Measurements from ENCODE around the gene DBT. TPM values are rescaled to one million over a fixed set of nuclear protein-coding genes. Genes with fewer than 3 reads are reported as not detected.
"Not testable (repeated sequence)": the region's sequence is repeated elsewhere in the genome, so short reads cannot be mapped to it uniquely, and the experiment has no call there.

Gene DBT
- total RNA-seq, 1 experiment from 2014 or later: 6.6 TPM

DNA sequence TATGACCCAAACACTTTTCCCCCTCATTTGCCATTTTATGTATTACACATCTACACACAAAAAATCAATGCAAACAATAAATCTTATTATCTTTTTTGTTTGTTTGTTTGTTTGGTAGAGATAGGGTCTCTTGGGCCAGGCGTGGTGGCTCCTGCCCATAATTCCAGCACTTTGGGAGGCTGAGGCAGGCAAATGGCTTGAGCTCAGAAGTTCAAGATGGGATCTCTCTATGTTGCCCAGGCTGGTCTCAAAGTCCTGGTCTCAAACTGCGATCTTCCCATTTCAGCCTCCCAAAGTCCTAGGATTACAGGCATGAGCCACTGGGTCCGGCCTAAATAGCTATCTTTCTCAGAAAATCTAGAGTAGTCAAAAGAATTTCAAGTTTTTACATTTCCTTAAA is 1.2 kb upstream of the DBT start:
- DNase-seq (ENCODE audit: low read depth): no peak

DNA sequence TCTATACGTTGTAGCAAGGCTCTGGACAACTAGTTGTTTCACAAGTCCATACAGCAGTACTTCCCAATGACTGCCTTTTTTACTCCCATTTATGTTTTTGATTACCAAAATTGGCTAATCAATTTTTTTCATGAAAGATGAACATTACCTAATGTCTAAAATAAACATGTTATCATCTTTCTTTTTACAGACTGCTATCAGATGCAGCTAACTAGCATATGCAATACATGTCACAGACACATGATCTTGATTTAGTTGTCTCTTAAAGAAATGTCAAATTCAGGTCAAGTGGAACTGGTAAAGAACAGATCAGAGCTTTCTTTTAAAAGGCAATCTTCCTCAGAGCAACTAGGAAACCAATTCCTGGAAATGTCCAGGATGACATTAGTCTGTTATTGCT is 630 bp upstream of the DBT start:
- no peak for DNase-seq (ENCODE audit: low read depth)

DNA sequence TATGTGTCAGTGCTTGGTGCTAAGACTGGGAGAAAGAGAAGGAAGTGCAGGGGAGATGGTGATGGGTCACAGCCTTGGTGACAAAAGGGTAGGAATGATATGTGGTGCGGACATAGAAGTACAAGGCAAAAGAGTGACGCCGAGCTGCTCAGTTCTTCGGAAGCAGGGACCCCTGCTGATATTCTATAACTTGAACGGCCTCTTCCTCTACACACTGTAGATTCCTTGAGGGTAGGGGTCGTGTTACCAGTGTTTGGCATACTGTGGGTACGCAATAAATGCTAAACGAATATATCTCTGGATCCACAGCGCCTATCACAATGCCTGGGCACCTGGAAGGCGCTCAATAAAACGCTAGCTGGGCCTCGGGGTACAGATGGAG is 488 bp downstream of the DBT start:
- DNase-seq (ENCODE audit: low read depth): peak; percentile 8

DNA sequence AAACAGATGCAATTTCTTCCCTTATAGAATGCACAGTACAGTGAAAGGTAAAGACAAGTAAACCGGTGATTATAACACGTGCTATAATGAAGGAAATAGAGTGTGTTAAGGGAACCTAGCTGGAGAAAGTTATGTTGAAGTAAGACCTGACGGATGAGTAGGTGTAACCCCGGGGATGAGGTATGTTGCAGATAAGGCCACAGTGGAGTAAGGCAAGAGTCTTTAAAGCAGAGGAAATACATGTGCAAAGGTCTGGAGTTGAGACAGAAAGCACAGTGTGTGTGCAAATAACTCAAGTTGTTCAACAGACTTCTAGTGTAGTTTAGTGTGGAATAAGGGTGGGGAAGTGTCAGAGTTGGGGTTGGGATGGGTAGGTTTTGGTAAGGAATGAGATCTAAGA is 2.9 kb downstream of the DBT start:
- no peak for DNase-seq (ENCODE audit: low read depth)

DNA sequence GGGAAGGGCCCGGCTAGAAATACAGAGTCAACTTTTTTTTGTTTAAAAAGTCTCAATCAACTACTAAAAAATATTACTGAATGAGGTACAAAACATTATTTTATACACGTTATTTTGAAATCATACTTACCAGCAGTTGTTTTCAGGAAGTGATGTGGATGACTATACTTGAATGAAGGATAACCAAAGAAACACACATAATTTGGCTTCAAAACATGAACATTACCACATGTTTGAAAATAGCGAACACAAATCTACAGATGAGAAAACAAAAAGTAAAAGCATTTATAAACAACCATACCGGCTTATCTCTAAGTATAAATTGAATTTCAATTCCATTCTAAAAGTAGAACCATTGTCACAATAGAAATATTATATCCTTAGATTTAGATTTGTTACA is 9.0 kb downstream of the DBT start:
- no peak for DNase-seq (ENCODE audit: low read depth)

DNA sequence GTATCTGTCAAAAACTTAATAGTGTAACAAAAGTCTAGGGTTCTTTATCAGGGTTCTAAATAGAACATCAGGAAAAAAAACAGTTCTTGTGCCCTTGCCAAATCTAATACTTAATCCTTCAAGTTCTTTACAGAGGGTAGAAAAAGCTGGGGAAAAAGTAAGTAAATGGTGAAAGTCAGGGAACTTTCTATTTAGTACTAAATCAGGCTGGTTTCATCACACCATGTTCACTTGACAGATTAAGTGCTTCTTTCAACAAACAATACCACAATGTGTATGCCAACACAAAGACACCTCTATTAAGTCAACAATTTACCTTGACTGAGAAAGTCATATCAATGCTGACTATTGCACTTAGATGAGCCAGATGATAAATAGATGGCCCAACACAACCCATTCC is 9.7 kb downstream of the DBT start:
- DNase-seq (ENCODE audit: low read depth): no peak

DNA sequence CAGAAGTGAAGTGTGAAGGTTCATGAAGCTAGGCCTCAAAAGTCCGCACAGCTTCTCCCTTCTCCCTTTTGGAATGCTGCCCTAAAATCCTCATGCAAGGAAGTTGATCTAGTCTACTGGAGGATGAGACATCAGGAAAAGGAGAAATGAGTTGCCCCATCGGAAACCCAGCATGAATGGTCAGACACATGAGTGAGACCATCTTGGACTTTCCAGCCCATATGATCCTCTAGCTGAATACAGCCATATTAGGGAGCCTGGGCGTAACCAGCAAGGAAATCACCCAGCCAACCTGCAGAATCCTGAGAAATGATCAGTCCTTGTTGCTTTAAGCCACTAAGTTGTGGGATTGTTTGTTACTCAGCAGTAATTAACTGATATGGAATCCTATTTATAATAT is 12.5 kb downstream of the DBT start:
- DNase-seq (ENCODE audit: low read depth): no peak

DNA sequence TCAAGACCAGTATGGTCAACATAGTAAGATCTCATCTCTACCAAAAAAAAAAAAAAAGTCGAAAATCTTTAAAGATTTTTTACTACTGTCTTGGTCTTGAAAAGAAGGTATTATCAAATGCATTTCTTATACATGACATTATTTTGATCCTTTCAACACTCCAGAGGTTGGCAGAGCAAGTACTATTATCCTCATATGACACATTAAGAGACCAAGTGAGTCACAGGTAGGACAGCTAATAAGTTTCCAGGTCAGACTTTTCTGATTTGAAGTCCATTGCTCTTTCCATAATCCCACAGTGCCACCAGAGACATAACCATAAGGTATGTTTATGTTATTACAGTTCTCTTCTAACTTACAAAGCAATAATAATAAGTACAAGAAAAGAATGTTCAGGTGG is 15.2 kb downstream of the DBT start:
- DNase-seq (ENCODE audit: low read depth): peak; percentile 5

DNA sequence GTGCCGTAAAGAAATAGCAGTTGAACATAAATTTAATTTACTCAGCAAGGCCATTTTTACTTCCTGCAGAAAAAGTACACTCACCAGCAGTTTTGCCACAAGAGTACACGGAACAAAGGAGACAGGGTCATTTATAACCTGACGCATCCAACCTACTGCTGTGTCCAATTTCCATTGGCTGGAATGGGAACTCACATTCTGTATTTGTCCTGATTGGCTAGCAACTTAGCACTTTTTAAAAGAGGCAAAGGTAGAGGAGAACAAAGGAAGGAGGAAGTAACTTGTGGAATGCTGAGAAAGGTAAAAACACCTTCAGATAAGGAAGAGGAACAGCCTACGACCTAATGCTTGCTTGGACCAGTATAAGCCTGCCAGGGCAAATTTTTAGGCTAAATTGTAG is 16.1 kb downstream of the DBT start:
- not testable (repeated sequence) for DNase-seq (ENCODE audit: low read depth)

DNA sequence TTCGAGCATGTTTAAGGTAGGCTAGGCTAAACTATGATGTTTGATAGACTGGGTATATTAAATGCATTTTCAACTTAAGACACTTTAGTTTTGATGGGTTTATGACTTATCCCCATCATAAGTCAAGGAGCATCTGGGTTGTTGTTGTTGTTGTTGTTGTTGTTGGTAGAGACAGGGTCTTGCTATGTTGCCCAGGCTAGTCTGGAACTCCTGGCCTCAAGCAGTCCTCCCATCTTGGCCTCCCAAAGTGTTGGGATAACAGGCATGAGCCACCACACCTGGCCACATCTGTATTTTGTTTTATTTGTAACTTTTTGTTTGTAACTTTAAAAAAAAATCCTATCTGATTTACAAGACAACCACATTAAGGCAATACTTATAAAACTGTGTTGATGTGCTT is 17.5 kb downstream of the DBT start:
- no peak for DNase-seq (ENCODE audit: low read depth)

DNA sequence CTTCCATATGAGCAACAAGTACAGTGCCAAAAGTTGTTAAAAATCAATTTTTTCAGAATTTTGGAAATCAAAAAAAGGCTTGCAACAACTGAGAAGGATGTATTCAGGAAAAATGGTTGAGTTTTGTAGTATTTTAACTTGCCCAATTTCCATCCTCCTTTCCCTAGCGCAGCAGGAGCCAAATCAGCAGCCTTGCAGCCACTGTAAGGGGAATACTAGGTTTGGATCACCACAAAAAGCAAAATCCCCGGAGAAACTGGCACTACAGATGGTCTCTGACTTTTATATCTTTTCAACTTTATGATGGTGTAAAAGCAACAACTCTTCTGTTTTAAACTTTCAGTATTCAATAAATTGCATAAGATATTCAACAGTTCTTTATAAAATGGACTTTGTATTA is 17.9 kb downstream of the DBT start:
- DNase-seq (ENCODE audit: low read depth): no peak

DNA sequence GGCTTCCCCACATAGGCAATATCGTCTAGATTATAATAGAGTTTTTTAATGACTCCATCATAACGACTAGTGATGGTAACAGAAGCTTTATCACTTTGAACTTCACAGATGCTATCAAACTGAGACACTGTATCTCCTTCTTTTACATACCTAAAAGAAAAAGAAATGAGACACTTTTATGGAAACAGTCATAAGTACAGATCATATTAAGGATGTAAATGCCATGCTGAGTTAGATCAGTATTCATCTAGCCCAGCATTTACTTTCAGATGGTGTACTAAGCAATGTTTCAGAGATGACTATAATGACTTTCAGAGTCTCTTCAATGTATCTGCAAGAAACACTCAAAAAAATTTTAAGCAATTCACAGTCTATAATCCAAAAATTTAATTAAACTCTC is 18.9 kb downstream of the DBT start:
- no peak for DNase-seq (ENCODE audit: low read depth)

DNA sequence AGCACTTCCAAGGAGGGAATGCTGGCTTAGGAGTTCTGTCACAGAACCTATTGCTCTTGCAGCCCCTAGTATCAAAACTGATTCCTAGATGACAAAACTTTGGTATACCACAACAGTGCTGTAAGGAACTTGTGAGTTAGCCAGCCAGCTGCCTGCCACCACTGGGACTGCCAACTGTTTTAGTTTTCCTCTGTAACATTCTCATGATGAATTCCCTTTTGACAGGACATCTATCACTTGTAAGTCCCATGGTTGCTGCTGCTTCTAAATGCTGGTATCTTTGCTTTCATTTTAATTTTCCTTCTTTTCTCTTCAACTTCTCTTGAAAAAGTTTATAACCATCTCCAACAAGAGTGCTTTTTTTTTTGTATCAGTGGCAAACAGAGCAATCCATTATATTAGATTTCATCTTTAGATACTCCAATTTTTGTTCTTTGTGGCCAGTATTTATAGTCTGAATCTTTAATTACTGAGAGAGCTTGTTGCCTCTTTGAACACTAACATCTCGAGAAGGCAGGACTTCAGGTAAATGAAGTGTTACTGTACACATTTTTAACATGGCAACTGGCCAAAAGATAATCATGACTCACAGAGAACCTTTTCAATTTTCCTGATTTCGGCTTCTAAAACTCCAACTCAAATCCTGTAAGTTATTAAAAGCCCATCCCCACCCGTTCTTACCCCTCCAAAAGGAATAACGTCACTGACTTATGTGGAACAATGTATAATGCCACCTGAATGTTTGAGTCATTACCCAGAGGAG is 19.8 kb downstream of the DBT start:
- DNase-seq (ENCODE audit: low read depth): no peak

DNA sequence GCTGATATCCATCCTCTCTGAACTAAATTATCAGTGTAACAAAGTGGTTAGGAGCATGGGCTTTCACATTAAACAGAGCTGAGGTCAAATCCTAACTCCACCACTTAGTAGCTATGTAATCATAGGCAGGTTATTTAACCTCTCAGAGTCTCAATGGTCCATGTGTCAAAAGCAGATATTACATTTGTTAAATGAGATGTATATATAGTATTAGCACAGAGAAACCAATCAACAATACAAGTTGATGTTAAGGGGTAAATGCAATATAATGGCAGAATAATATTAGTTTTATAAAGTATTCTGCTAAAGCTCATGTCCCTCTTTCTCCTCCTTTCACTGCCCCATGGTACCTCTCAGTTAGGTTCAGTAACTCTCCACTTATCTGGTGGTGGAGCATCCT is 27.2 kb downstream of the DBT start:
- no peak for DNase-seq (ENCODE audit: low read depth)

DNA sequence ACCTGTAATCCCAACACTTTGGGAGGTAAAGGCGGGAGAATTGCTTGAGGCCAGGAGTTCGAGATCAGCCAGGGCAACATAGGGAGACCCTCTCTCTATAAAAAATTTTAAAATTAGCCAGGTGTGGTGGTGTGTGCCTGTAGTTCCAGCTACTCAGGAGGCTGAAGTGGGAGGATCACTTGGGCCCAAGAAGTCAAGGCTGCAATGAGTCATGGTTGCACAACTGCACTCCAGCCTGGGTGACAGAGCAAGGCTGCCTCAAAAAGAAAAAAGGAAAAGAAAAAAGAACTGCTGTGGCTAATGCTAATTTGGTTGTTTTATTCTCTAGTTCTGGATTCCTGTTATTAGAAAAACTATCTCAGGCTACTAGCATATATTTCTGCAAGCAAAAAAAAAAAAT is 29.8 kb downstream of the DBT start:
- DNase-seq (ENCODE audit: low read depth): peak; percentile 12

DNA sequence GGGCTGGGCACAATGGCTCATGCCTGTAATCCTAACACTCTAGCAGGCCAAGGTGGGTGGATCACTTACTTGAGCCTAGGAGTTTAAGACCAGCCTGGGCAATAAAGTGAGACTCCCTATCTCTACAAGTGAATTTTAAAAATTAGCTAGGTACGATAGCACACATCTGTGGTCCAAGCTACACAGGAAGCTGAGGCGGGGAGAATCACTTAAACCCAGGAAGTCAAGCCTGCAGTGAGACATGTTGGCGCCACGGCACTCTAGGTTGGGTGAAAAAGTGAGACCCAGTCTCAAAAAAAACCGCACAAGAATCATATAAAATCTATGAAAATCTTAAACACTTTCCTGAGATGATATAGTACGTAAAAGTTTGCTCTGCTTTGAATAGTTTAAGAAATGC is 30.2 kb downstream of the DBT start:
- DNase-seq (ENCODE audit: low read depth): no peak

DNA sequence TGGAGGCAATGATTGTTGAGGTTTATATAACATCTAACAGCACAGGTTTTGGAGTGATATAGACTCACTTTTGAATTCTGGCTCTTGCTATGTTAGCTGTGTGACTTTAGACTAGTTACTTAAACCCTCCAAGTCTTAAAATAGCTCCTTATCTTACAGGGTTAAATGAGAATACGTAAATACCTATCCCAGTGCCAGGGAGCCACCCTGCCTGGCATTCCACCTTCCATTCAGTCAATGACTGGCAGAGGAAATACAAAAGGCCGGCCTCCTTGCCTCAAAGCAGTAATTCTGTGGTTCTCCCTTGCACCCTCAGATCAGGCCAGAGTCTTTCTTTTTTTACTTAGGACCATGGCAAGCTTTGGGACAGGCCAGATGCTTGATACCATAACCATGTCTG is 31.8 kb downstream of the DBT start:
- no peak for DNase-seq (ENCODE audit: low read depth)

DNA sequence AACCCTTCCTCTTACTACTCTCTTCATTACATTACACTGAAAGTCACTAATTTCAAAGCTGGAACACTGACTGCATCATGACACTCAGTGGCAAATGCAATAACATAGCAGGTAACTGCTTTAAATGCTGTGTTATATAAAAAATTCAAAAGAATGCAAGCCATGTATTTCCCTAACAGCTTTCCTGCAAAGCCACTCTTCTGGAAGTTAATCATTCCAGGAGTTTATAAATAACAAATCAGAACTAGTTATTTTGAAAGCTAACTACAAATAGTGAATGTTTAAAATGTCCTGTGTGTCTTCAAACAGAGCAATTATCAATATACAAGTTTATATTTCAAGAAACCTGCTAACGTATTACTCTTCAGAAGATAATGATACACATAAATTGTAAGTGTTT is 34.5 kb downstream of the DBT start:
- no peak for DNase-seq (ENCODE audit: low read depth)

DNA sequence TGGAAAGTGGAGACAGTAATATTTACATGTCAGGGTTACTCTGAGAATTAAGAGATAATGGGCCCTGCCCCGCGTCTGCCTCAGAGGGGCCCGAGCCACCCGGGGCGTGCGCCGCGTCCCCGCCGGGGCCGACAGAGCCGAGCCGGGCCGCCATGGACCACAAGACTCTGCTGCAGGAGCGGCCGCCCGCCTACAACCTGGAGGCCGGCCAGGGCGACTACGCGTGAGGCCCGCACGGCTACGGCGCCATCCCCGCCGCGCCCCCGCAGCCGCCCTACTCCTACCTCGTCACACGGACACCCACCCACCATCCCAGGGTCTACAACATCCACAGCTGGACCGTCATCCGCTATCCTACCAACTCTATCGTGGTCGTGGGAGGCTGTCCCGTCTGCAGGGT is 36.5 kb downstream of the DBT start:
- DNase-seq (ENCODE audit: low read depth): no peak

DNA sequence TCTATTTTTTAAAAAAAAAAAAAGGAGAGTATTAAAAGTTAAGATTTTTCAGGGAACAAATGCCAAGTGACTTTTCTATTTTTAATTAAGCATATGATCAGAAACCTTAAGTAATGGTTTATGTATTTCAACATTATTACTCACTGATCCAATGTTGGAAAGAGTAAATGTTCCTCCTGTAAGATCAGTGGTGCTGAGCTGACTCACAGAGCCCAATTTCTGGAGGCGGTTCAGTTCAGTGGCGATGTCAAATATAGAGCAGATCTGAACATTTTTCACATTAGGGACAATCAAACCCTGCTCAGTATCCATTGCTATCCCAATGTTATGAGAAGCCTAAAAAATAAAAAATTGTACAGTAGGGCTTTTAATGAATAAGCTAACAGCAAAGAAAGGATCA is 43.3 kb downstream of the DBT start:
- no peak for DNase-seq (ENCODE audit: low read depth)

DNA sequence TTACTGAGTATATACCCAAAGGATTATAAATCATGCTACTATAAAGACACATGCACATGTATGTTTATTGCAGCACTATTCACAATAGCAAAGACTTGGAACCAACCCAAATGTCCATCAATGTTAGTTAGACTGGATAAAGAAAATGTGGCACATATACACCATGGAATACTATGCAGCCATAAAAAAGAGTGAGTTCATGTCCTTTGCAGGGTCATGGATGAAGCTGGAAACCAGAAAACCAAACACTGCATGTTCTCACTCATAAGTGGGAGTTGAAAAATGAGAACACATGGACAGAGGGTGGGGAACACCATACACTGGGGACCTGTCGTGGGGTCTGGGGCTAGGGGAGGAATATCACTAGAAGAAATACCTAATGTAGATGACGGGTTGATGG is 44.0 kb downstream of the DBT start:
- not testable (repeated sequence) for DNase-seq (ENCODE audit: low read depth)

DNA sequence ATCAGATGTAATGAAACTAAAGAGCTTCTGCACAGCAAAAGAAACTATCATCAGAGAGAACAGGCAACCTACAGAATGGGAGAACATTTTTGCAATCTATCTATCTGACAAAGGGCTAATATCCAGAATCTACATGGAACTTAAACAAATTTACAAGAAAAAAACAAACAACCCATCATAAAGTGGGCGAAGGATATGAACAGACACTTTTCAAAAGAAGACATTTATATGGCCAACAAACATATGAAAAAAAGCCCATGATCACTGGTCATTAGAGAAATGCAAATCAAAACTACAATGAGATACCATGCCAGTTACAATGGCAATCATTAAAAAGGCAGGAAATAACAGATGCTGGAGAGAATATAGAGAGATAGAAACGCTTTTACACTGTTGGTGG is 44.5 kb downstream of the DBT start:
- DNase-seq (ENCODE audit: low read depth): not testable (repeated sequence)

DNA sequence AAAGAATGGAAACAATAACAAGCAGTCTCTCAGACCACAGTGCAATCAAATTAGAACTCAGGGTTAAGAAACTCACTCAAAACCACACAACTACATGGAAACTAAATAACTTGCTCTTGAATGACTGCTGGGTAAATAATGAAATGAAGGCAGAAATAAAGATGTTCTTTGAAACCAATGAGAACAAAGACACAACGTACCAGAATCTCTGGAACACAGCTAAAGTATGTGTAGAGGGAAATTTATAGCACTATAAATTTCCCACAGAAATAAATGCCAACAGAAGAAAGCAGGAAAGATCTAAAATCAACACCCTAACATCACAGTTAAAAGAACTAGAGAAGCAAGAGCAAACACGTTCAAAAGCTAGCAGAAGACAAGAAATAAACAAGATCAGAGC is 46.9 kb downstream of the DBT start:
- not testable (repeated sequence) for DNase-seq (ENCODE audit: low read depth)

DNA sequence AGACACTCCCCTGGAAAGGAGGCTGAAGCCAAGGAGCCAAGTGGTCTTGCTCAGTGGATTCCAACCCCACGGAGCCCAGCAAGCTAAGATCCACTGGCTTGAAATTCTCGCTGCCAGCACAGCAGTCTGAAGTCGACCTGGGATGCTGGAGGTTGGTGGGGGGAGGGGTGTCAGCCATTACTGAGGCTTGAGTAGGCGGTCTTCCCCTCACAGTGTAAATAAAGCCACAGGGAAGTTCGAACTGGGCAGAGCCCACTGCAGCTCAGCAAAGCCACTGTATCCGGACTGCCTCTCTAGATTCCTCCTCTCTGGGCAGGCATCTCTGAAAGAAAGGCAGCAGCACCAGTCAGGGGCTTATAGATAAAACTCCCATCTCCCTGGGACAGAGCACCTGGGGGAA is 49.6 kb downstream of the DBT start:
- DNase-seq (ENCODE audit: low read depth): not testable (repeated sequence)
